DMS79 treated with DMSO at 0.1 percent for 48 hours (cell line): Measurements from ENCODE around the gene LRFN4.
A peak's percentile ranks its signal among the peaks of the same experiment; 100 is the strongest.

ENCODE experiments used
- DNase-seq: peaks from one replicate; lab custom pipeline; 2025; lab: John Stamatoyannopoulos, UW

LRFN4 gene

DNA sequence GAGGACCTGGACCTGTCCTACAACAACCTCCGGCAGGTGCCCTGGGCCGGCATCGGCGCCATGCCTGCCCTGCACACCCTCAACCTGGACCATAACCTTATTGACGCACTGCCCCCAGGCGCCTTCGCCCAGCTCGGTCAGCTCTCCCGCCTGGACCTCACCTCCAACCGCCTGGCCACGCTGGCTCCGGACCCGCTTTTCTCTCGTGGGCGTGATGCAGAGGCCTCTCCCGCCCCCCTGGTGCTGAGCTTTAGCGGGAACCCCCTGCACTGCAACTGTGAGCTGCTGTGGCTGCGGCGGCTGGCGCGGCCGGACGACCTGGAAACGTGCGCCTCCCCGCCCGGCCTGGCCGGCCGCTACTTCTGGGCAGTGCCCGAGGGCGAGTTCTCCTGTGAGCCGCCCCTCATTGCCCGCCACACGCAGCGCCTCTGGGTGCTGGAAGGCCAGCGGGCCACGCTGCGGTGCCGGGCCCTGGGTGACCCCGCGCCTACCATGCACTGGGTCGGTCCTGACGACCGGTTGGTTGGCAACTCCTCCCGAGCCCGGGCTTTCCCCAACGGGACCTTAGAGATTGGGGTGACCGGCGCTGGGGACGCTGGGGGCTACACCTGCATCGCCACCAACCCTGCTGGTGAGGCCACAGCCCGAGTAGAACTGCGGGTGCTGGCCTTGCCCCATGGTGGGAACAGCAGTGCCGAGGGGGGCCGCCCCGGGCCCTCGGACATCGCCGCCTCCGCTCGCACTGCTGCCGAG is 1.5 kb downstream of the LRFN4 start:
- DNase-seq, result no peak

GRCh38 chr11:66858939-66859685 is 2.2 kb downstream of the LRFN4 start:
- no peak for DNase-seq

DNA sequence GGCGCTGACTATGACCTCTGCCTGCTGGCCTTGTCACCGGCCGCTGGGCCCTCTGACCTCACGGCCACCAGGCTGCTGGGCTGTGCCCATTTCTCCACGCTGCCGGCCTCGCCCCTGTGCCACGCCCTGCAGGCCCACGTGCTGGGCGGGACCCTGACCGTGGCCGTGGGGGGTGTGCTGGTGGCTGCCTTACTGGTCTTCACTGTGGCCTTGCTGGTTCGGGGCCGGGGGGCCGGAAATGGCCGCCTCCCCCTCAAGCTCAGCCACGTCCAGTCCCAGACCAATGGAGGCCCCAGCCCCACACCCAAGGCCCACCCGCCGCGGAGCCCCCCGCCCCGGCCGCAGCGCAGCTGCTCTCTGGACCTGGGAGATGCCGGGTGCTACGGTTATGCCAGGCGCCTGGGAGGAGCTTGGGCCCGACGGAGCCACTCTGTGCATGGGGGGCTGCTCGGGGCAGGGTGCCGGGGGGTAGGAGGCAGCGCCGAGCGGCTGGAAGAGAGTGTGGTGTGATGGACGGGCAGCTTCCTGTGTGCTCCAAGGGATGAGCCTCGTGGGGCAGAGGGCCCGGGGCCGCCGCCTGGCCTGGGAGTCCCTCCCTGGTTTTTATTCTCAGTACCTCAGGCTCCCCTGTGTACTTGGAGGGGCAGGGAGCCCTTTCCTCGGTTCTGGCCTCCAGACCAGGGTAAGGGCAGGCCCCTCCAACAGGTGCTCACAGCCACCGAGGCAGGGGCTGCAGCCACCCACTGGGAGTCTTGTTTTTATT is 3.0 kb downstream of the LRFN4 start:
- DNase-seq, result no peak

DNA sequence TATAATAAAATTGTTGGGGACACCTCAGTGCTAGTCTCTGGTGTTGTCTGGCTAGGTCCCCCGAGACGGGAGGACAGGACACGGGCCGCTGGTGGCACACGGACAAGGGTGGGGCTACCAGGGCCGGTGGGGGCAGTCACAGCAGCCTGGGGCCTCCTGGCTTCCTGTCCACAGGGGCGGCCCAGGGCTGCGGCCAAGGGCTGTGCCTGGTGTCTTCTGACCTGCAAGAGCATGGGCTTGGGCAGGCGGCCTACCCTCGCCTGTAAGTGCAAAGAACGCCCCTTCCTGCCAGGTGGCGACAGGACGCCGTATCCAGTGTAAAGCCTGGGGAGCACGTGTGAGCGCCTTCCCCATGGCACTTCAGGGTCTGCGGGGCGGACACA is 3.6 kb downstream of the LRFN4 start:
- DNase-seq, result no peak

DNA sequence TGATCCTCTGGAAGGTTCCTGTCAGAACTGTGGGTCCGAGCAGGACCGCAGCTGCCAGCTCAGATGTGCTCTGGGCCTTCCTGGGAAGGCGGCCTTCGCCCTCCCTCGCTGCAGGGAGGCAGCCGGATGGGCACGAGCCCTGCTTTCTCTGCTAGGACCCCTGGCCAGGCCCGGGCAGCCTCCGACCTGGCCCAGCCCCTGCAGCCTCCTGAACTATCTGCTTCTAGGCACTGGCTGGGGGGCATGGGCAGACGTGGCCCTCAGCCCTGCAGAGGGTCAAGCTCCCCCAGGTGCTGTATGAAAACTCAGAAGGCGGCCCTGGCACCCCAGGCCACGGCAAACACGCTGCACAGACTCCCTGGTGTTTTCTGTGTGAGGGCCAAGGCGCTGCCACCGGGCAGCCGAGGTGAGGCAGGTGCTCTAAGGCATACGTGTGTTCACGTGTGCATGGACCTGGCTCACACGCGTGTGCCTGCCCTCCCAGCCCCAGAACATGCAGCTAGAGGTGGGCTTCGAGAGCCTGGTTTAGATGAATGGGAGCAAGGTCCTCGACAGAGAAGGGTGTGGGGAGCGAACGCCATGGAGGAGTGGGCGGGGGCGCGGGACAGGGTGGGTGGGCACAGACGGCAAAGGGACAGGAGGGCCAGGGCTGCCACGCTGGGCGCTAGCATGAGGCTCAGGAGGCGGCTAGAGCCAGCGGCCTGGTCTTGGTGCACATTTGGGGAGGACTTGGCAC is 4.3 kb downstream of the LRFN4 start:
- no peak for DNase-seq

GRCh38 chr11:66861774-66862558 is 5.1 kb downstream of the LRFN4 start:
- no peak for DNase-seq

DNA sequence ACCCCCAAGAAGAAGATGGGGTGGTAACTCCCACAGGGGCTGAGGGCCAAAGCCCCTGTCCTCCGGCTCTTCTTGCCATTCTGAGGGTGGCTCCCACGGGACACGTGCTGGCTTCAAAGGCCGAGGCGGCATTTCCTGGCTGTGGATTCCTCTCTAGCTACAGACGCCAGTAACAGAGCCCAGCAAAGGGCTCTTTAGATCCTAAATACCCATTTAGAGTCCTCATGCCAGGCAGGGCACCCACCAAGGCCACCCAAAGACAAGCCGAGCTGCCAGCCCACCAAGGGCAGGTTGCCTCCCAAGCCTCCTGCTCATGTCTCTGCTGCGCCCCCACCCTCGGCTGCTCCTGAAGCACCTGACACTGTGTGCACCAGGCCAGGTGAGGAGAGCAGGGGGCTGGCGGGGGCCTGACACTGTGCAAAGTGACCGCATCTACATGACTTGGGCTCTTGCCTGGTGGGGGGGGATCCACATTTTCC is 5.7 kb downstream of the LRFN4 start:
- DNase-seq, result no peak

DNA sequence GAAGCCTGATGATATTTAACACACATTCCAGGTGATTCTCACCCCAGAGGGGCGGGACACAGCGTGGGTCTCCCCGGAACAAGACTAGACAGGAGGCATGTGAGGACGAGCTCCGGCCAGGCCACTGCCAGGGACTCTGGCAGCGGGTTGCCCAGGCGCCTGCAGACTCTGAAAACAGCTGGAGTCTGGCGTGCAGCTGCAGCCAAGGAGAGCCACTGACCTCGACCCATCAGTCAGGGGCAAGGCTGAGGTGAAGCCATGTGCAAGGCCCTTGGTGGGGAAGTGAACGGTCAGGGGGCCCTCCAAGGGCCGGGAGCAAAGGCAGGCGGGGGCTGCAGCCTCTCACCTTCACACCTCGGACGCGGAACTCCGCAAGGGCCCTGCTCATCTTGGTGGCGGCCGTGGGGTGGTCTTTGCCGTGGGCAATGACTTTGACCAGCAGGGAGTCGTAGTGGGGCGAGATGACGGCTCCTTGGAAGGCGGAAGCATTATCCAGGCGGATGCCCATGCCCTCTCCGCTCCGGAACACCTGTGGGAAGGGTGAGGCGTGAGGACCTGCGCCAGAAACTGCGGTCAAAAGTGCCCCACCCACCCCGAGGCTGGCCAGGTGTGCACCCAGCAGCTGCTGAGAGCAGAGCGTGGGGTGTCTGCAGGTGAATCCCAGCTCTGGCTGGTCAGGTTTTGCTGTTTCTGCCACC is 6.7 kb downstream of the LRFN4 start:
- no peak for DNase-seq

GRCh38 chr11:66864172-66864901 is 7.5 kb downstream of the LRFN4 start:
- DNase-seq, result peak; percentile 74

DNA sequence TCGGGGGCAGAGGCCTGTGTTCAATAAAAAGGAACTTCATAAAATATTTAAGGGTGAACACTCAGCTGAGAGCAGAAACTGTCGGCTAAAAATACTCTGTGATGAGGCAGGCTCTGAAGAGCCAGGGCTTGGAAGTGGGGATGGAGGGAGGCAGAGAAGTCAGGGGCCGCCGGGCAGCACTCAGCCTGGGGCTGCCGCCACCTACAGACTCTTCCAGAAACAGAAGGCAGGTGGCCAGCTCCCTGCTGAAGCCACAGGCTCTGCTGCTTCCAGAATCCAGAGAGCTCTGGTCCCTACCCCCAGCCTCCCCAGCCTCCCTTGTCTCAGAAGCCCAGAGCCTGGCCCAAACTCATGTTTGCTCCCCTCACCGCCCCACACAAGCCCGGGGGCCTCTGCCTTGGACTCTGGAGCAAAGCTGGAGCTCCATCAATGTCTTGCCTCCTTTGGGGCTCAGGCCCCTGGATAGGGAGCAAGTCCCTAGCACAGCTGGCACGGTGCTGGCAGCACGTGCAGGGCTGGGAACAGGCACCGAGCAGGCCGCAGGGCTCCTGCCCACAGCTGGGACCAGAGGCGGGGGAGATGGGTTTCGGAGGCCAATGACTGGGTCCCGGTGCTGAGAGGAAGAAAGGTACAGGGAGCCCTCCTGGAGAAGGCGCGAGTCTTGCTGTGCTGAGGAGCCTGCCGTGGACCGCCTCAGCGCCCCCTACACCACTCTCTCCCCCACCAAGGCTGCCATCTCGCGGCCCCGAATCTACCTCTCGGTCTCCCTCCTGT is 8.2 kb downstream of the LRFN4 start:
- peak; percentile 74 for DNase-seq

- DNase-seq, result peak; percentile 32
Measured at GRCh38 chr11:66866007-66866406, 9.1 kb downstream of the LRFN4 start.

DNA sequence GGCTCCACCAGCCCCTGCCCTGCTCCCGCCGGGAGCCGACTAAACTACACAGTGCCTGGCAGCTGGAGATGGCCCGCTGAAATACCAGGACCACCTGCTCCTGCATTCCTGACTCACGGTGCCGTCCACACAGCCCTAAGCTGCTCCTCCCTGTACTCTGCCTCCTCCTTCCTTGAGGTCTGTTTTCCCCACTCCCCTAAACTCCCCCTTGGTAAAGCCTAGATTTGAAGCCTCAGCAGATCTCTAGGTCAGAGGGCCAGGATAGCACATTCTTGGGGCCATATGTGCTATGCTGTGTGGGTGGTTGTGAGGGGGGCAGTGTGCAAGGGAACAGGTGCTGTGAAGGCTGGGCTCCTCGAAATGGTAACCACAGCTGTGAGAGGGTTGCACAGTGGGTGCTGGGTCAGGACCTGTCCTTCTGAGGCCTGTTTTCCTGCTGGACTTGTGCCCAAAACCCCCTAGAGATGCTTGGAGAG is 9.7 kb downstream of the LRFN4 start:
- DNase-seq, result peak; percentile 57

- DNase-seq, result no peak
Measured at GRCh38 chr11:66867425-66868040, 10.7 kb downstream of the LRFN4 start.

- DNase-seq, result no peak
Measured at GRCh38 chr11:66868082-66868725, 11.3 kb downstream of the LRFN4 start.

DNA sequence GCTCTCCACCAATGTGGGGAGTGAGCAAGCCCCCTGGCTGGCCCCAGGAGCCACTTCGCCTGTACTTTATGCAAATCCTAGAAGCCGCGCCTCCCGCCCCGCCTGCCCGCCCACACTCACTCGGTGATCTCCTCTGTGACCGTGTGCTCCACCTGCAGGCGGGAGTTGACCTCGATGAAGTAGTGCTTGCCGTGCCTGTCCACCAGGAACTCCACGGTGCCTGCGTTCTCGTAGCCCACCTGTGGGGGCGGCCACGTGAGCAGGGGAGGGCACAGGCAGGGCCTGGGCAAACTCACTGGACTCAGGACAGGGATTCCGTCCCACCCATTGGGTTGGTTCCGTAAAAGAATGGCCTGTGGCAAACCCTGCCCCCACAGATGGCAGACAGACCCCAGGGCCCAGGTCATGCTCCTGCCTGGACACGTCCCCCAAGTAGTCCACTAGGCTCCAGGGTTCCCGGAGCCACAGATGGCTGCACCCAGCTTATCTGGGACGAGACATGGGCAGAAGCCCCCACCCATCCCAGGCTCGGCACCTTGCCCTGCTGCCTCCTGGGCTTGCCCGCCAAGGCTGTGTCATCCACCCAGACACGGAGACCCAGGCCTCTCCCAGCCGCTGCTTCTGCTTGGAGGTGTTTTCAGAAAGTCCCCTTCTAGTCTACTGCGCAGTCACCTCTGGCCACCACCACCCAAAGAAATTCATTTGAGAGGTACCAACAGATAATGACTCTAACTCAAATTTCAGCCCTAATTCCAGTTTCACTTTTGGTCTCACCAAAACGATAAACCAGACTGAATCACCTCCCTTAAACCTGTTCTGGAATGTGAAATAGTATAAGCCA is 12.1 kb downstream of the LRFN4 start:
- DNase-seq, result no peak

DNA sequence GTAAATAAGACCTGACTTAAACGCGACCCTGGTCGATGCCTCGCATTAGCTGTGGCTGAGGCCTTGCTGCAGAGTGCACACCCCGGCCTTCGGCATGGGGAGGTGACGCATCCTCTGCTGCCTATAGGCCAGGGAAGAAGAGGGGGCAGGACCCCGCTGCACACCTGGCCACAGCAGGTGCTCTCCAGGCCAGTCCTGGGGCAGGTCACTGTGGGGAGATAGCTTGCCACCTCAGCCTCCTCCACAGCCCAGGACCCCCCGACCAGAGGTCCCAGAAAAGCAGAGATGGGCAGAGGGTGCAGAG is 12.7 kb downstream of the LRFN4 start:
- DNase-seq, result no peak

GRCh38 chr11:66870131-66870530 is 13.3 kb downstream of the LRFN4 start:
- DNase-seq, result no peak
